ENCODE results near the gene SMAD4.

The SMAD4 gene

GRCh38 chr18:51066273-51066672 lies 36.3 kb downstream of the SMAD4 start:
- no peak overlapping the region for H3K4me2 ChIP-seq
- H3K4me1 ChIP-seq (ENCODE audit: low read depth, poor library complexity, severe bottlenecking), result no peaks in the 10 kb centered on the region
- no peaks in the 10 kb centered on the region for H3K27me3 ChIP-seq (ENCODE audit: insufficient read depth, low read depth)
- no peak overlapping the region for H2AFZ ChIP-seq (ENCODE audit: low read depth)
- TF ChIP-seq CTCF (conservative IDR thresholded peaks at IDR 0.05; ENCODE audit: low read depth, low read length), result no peak
- H3K9ac ChIP-seq, result no peak overlapping the region
- no peaks in the 10 kb centered on the region; the same call in 1 of the 2 replicates for H4K20me1 ChIP-seq (ENCODE audit: insufficient read depth)
- no peak overlapping the region for H3K27ac ChIP-seq
- peaks cover 11% of the 10 kb centered on the region; the same call in 1 of the 2 replicates for H3K36me3 ChIP-seq (ENCODE audit: insufficient read depth)
- no peaks in the 10 kb centered on the region for H3K79me2 ChIP-seq (ENCODE audit: insufficient read depth, low read depth)
- H3K4me3 ChIP-seq (IDR thresholded peaks at IDR 0.05; ENCODE audit: insufficient read depth, low read depth, low read length), result no peak overlapping the region

GRCh38 chr18:51068105-51068504 lies 38.1 kb downstream of the SMAD4 start:
- no peaks in the 10 kb centered on the region; the same call in 1 of the 2 replicates for H4K20me1 ChIP-seq (ENCODE audit: insufficient read depth)
- H3K27me3 ChIP-seq (ENCODE audit: insufficient read depth, low read depth), result no peaks in the 10 kb centered on the region
- H3K4me2 ChIP-seq, result no peak overlapping the region
- H3K79me2 ChIP-seq (ENCODE audit: insufficient read depth, low read depth), result peaks cover 7% of the 10 kb centered on the region; the same call in 1 of the 2 replicates
- H3K4me3 ChIP-seq (IDR thresholded peaks at IDR 0.05; ENCODE audit: insufficient read depth, low read depth, low read length), result no peak overlapping the region
- peaks cover 10% of the 10 kb centered on the region; the same call in 1 of the 2 replicates for H3K36me3 ChIP-seq (ENCODE audit: insufficient read depth)
- no peak for TF ChIP-seq CTCF (conservative IDR thresholded peaks at IDR 0.05; ENCODE audit: low read depth, low read length)
- H3K27ac ChIP-seq, result no peak overlapping the region
- no peak overlapping the region for H2AFZ ChIP-seq (ENCODE audit: low read depth)
- H3K9ac ChIP-seq, result no peak overlapping the region
- H3K4me1 ChIP-seq (ENCODE audit: low read depth, poor library complexity, severe bottlenecking), result no peaks in the 10 kb centered on the region

- peaks cover 7% of the 10 kb centered on the region for H3K79me2 ChIP-seq (ENCODE audit: insufficient read depth, low read depth)
- no peaks in the 10 kb centered on the region for H3K27me3 ChIP-seq (ENCODE audit: insufficient read depth, low read depth)
- H3K27ac ChIP-seq, result no peak overlapping the region
- peaks cover 10% of the 10 kb centered on the region; the same call in 1 of the 2 replicates for H3K36me3 ChIP-seq (ENCODE audit: insufficient read depth)
- H2AFZ ChIP-seq (ENCODE audit: low read depth), result no peak overlapping the region
- peaks cover 13% of the 10 kb centered on the region for H3K4me1 ChIP-seq (ENCODE audit: low read depth, poor library complexity, severe bottlenecking)
- no peak for TF ChIP-seq CTCF (conservative IDR thresholded peaks at IDR 0.05; ENCODE audit: low read depth, low read length)
- H3K4me2 ChIP-seq, result no peak overlapping the region
- no peak overlapping the region for H3K9ac ChIP-seq
- no peaks in the 10 kb centered on the region for H4K20me1 ChIP-seq (ENCODE audit: insufficient read depth)
- H3K4me3 ChIP-seq (IDR thresholded peaks at IDR 0.05; ENCODE audit: insufficient read depth, low read depth, low read length), result no peak overlapping the region
Measured at GRCh38 chr18:51069885-51070284, 39.9 kb downstream of the SMAD4 start.

GRCh38 chr18:51070545-51070944 lies 40.5 kb downstream of the SMAD4 start:
- Histone ChIP-seq H3K79me2 (ENCODE audit: insufficient read depth, low read depth) (peaks cover 7% of the 10 kb centered on the region), H3K27ac (no peak overlapping the region), H3K9ac (no peak overlapping the region), H3K4me3 (IDR thresholded peaks at IDR 0.05; ENCODE audit: insufficient read depth, low read depth, low read length) (no peak overlapping the region), H2AFZ (ENCODE audit: low read depth) (no peak overlapping the region), H3K36me3 (ENCODE audit: insufficient read depth) (peaks cover 6% of the 10 kb centered on the region; the same call in 1 of the 2 replicates), H3K27me3 (ENCODE audit: insufficient read depth, low read depth) (no peaks in the 10 kb centered on the region), H4K20me1 (ENCODE audit: insufficient read depth) (no peaks in the 10 kb centered on the region), H3K4me1 (ENCODE audit: low read depth, poor library complexity, severe bottlenecking) (peaks cover 14% of the 10 kb centered on the region), H3K4me2 (no peak overlapping the region)
- no peak for TF ChIP-seq CTCF (conservative IDR thresholded peaks at IDR 0.05; ENCODE audit: low read depth, low read length)
